Measurements from ENCODE around the gene RIBC2. TPM values are rescaled to one million over a fixed set of nuclear protein-coding genes. Genes with fewer than 3 reads are reported as not detected.

Gene RIBC2
- total and polyA plus RNA-seq, 2 of the 13 experiments (the other 11 are each of a cell fraction or from before 2014, with no cell fraction given): 0.55 TPM; not detected in 1

- TF ChIP-seq MTF1 (CRISPR knock-in tag; IDR thresholded peaks at IDR 0.05) (no peak), ZBTB2 (CRISPR knock-in tag; IDR thresholded peaks at IDR 0.05; ENCODE audit: low read depth) (no peak), CEBPZ (IDR thresholded peaks at IDR 0.05; ENCODE audit: low read length) (no peak), ZNF414 (CRISPR knock-in tag; IDR thresholded peaks at IDR 0.05) (0 out of 2 replicates have a peak, but pooled peaks have one; percentile 27), SIX4 (CRISPR knock-in tag; IDR thresholded peaks at IDR 0.05) (no peak), SAP130 (CRISPR knock-in tag; IDR thresholded peaks at IDR 0.05; ENCODE audit: low read depth) (peak; percentile 46), SALL1 (CRISPR knock-in tag; IDR thresholded peaks at IDR 0.05) (peak; percentile 87), ZNF441 (CRISPR knock-in tag; IDR thresholded peaks at IDR 0.05; ENCODE audit: borderline replicate concordance) (peak; percentile 65; the same call in 1 of the 2 replicates), RAD51 (IDR thresholded peaks at IDR 0.05; ENCODE audit: borderline replicate concordance) (no peak), GMEB1 (CRISPR knock-in tag; IDR thresholded peaks at IDR 0.05; ENCODE audit: borderline replicate concordance) (no peak), PATZ1 (CRISPR knock-in tag; IDR thresholded peaks at IDR 0.05) (no peak), GPBP1L1 (CRISPR knock-in tag; IDR thresholded peaks at IDR 0.05) (no peak), ZMAT3 (CRISPR knock-in tag; conservative IDR thresholded peaks at IDR 0.05) (0 out of 2 replicates have a peak, but pooled peaks have one; percentile 26), ZNF124 (CRISPR knock-in tag; IDR thresholded peaks at IDR 0.05) (no peak), ZNF550 (CRISPR knock-in tag; IDR thresholded peaks at IDR 0.05; ENCODE audit: borderline replicate concordance) (no peak), CHD4 (IDR thresholded peaks at IDR 0.05; ENCODE audit: borderline replicate concordance, low read length) (no peak; the same call in 1 of the 2 replicates), ATRX (CRISPR knock-in tag; IDR thresholded peaks at IDR 0.05; ENCODE audit: borderline replicate concordance) (no peak)
Observed at GRCh38 chr22:45478108-45478771, 64.7 kb downstream of the RIBC2 start (continued).

Measured in HepG2 (cell line).